HepG2 (cell line): ENCODE measurements around the gene HES3. TPM values are rescaled to one million over a fixed set of nuclear protein-coding genes. Genes with fewer than 3 reads are reported as not detected.

Experiments used
- MIER3 ChIP-seq: IDR thresholded peaks from 2 replicates; pipeline ENCODE4 v1.6.1; 2016; ENCODE audit warnings: missing compliant biosample characterization, borderline replicate concordance
- NFYC ChIP-seq: IDR thresholded peaks from 2 replicates; pipeline ENCODE4 v1.6.1; 2016; ENCODE audit warnings: missing genetic modification reagents, missing compliant biosample characterization
- SIN3A ChIP-seq: IDR thresholded peaks from 2 replicates; pipeline ENCODE4 v1.6.1; 2011; ENCODE audit warnings: low read depth, mild to moderate bottlenecking, control low read depth, low read length, borderline replicate concordance
- SMAD9 ChIP-seq: sonication (generic); formaldehyde crosslinking; IDR thresholded peaks from 2 replicates; pipeline ENCODE4 v1.5.1; 2020; ENCODE audit warnings: mild to moderate bottlenecking, missing genetic modification reagents
- SMARCE1 ChIP-seq: fragments of 450-650 bp; IDR thresholded peaks from 2 replicates; pipeline ENCODE4 v1.6.1; 2017; ENCODE audit warnings: borderline replicate concordance
- SMYD3 ChIP-seq: sonication (generic); formaldehyde crosslinking; IDR thresholded peaks from 2 replicates; pipeline ENCODE4 v1.8.1; 2023; ENCODE audit warnings: mild to moderate bottlenecking, missing genetic modification reagents
- SPEN ChIP-seq: sonication (generic); formaldehyde crosslinking; IDR thresholded peaks from 2 replicates; pipeline ENCODE4 v1.5.1; 2020; ENCODE audit warnings: low read depth, mild to moderate bottlenecking, missing genetic modification reagents
- ZNF101 ChIP-seq: sonication (generic); formaldehyde crosslinking; IDR thresholded peaks from 2 replicates; pipeline ENCODE4 v1.4.0; 2020; ENCODE audit warnings: mild to moderate bottlenecking, low read depth, missing genetic modification reagents, borderline replicate concordance
- ZNF224 ChIP-seq: sonication (generic); formaldehyde crosslinking; IDR thresholded peaks from 2 replicates; pipeline ENCODE4 v1.5.0; 2020; ENCODE audit warnings: mild to moderate bottlenecking, missing genetic modification reagents
- ZNF430 ChIP-seq: sonication (generic); formaldehyde crosslinking; IDR thresholded peaks from 2 replicates; pipeline ENCODE4 v1.9.0; 2021; ENCODE audit warnings: mild to moderate bottlenecking, missing genetic modification reagents
- ZNF724P ChIP-seq: sonication (generic); formaldehyde crosslinking; IDR thresholded peaks from 2 replicates; pipeline ENCODE4 v1.8.0; 2022; ENCODE audit warnings: missing genetic modification reagents, borderline replicate concordance
- ZNF775 ChIP-seq: sonication (generic); formaldehyde crosslinking; IDR thresholded peaks from 2 replicates; pipeline ENCODE4 v1.4.0; 2020; ENCODE audit warnings: missing genetic modification reagents, mild to moderate bottlenecking, moderate library complexity, borderline replicate concordance
- polyA plus RNA-seq, 8 experiments: library from polyadenylated mRNA; depleted of rRNA in 3 of 8; stranded (reverse) in 7 of 8; unstranded in 1 of 8; fragments of >200 nt; fragmentation: Illumina TruSeq in 4 of 8; extraction: Trizol in 4 of 8; gene quantifications; 2 replicates each; pipeline versions ENCODE4 v1.2.1 to v1.2.3, GENCODE V29; 2011 to 2016; ENCODE audit warnings: low read depth in 4 of 8, missing spikeins in 1 of 8, mixed read lengths in 1 of 8; ENCODE audit not compliant: insufficient read depth in 1 of 8
- total RNA-seq, 5 experiments: library from RNA; depleted of rRNA; stranded (reverse); fragments of >200 nt; fragmentation: Illumina TruSeq; extraction: Trizol; gene quantifications; 2 replicates each; pipeline ENCODE4 v1.2.3, GENCODE V29; 2016; ENCODE audit warnings: low read depth in 1 of 5
- TF ChIP-seq, protein P1 (sequence below): sonication (generic); formaldehyde crosslinking; IDR thresholded peaks from 2 replicates; pipeline ENCODE4 v1.4.0; 2020; ENCODE audit warnings: low read depth, mild to moderate bottlenecking, missing genetic modification reagents
- TF ChIP-seq, protein P2 (sequence below): sonication (generic); formaldehyde crosslinking; conservative IDR thresholded peaks from 2 replicates; pipeline ENCODE4 v1.8.0; 2022; ENCODE audit warnings: low read depth, missing genetic modification reagents
- TF ChIP-seq, protein P3 (sequence below): sonication (generic); formaldehyde crosslinking; IDR thresholded peaks from 2 replicates; pipeline ENCODE4 v1.4.0; 2020; ENCODE audit warnings: missing genetic modification reagents
- TF ChIP-seq, protein P4 (sequence below): sonication (generic); formaldehyde crosslinking; IDR thresholded peaks from 2 replicates; pipeline ENCODE4 v1.4.0; 2020; ENCODE audit warnings: missing genetic modification reagents
- TF ChIP-seq, protein P5 (sequence below): sonication (generic); formaldehyde crosslinking; IDR thresholded peaks from 2 replicates; pipeline ENCODE4 v1.8.1; 2023; ENCODE audit warnings: mild to moderate bottlenecking, inconsistent platforms, moderate library complexity, missing genetic modification reagents, borderline replicate concordance

The HES3 gene
- total and polyA plus RNA-seq, 2 of the 13 experiments (the other 11 are each of a cell fraction or from before 2014, with no cell fraction given): not detected

DNA sequence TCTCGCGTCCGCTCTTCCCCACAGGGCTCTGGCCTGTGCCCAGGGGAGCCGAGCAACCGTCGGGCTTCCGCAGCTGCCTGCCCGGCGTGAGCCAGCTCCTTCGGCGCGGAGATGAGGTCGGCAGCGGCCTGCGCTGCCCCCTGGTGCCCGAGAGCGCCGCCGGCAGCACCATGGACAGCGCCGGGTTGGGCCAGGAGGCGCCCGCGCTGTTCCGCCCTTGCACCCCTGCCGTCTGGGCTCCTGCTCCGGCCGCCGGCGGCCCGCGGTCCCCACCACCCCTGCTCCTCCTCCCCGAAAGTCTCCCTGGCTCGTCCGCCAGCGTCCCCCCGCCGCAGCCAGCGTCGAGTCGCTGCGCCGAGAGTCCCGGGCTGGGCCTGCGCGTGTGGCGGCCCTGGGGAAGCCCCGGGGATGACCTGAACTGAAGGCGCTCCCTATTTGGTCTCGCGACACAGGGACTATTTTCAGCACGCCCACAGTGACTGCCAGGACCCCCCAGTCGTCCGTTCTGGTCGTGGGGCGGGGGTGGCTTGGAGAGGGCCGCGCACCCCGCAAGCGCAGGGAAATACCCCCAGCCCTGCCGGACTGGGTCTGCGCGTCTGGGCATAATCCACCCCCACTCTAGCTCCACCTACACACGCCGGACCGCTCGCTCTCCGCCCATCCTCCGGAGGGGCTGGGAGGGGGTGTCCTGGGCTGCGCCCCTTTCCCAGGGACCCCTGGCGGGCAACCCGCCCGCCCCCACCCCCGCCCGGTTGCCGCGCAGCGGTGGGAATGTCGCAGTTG is 1.3 kb downstream of the HES3 start (continued):
- TF ChIP-seq ZNF101: 0 out of 2 replicates have a peak, but pooled peaks have one; percentile 80
- TF ChIP-seq ZNF724P: peak; percentile 96
- peak; percentile 98 for TF ChIP-seq SMAD9 (CRISPR knock-in tag)
- TF ChIP-seq, protein P1, sequence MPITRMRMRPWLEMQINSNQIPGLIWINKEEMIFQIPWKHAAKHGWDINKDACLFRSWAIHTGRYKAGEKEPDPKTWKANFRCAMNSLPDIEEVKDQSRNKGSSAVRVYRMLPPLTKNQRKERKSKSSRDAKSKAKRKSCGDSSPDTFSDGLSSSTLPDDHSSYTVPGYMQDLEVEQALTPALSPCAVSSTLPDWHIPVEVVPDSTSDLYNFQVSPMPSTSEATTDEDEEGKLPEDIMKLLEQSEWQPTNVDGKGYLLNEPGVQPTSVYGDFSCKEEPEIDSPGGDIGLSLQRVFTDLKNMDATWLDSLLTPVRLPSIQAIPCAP: peak; percentile 91; the same call in 1 of the 2 replicates
- no peak for TF ChIP-seq ZNF775 (CRISPR knock-in tag)
- TF ChIP-seq, protein P2, sequence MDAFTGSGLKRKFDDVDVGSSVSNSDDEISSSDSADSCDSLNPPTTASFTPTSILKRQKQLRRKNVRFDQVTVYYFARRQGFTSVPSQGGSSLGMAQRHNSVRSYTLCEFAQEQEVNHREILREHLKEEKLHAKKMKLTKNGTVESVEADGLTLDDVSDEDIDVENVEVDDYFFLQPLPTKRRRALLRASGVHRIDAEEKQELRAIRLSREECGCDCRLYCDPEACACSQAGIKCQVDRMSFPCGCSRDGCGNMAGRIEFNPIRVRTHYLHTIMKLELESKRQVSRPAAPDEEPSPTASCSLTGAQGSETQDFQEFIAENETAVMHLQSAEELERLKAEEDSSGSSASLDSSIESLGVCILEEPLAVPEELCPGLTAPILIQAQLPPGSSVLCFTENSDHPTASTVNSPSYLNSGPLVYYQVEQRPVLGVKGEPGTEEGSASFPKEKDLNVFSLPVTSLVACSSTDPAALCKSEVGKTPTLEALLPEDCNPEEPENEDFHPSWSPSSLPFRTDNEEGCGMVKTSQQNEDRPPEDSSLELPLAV: peak; percentile 90; the same call in 1 of the 2 replicates
- TF ChIP-seq SIN3A: peak; percentile 63; the same call in 1 of the 2 replicates
- TF ChIP-seq NFYC: peak; percentile 56
- peak; percentile 93; the same call in 1 of the 2 replicates for TF ChIP-seq SMYD3
- peak; percentile 95 for TF ChIP-seq SPEN (CRISPR knock-in tag)
- 0 out of 2 replicates have a peak, but pooled peaks have one; percentile 72 for TF ChIP-seq ZNF224 (CRISPR knock-in tag)
- TF ChIP-seq, protein P3, sequence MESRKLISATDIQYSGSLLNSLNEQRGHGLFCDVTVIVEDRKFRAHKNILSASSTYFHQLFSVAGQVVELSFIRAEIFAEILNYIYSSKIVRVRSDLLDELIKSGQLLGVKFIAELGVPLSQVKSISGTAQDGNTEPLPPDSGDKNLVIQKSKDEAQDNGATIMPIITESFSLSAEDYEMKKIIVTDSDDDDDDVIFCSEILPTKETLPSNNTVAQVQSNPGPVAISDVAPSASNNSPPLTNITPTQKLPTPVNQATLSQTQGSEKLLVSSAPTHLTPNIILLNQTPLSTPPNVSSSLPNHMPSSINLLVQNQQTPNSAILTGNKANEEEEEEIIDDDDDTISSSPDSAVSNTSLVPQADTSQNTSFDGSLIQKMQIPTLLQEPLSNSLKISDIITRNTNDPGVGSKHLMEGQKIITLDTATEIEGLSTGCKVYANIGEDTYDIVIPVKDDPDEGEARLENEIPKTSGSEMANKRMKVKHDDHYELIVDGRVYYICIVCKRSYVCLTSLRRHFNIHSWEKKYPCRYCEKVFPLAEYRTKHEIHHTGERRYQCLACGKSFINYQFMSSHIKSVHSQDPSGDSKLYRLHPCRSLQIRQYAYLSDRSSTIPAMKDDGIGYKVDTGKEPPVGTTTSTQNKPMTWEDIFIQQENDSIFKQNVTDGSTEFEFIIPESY: peak; percentile 85
- TF ChIP-seq, protein P4, sequence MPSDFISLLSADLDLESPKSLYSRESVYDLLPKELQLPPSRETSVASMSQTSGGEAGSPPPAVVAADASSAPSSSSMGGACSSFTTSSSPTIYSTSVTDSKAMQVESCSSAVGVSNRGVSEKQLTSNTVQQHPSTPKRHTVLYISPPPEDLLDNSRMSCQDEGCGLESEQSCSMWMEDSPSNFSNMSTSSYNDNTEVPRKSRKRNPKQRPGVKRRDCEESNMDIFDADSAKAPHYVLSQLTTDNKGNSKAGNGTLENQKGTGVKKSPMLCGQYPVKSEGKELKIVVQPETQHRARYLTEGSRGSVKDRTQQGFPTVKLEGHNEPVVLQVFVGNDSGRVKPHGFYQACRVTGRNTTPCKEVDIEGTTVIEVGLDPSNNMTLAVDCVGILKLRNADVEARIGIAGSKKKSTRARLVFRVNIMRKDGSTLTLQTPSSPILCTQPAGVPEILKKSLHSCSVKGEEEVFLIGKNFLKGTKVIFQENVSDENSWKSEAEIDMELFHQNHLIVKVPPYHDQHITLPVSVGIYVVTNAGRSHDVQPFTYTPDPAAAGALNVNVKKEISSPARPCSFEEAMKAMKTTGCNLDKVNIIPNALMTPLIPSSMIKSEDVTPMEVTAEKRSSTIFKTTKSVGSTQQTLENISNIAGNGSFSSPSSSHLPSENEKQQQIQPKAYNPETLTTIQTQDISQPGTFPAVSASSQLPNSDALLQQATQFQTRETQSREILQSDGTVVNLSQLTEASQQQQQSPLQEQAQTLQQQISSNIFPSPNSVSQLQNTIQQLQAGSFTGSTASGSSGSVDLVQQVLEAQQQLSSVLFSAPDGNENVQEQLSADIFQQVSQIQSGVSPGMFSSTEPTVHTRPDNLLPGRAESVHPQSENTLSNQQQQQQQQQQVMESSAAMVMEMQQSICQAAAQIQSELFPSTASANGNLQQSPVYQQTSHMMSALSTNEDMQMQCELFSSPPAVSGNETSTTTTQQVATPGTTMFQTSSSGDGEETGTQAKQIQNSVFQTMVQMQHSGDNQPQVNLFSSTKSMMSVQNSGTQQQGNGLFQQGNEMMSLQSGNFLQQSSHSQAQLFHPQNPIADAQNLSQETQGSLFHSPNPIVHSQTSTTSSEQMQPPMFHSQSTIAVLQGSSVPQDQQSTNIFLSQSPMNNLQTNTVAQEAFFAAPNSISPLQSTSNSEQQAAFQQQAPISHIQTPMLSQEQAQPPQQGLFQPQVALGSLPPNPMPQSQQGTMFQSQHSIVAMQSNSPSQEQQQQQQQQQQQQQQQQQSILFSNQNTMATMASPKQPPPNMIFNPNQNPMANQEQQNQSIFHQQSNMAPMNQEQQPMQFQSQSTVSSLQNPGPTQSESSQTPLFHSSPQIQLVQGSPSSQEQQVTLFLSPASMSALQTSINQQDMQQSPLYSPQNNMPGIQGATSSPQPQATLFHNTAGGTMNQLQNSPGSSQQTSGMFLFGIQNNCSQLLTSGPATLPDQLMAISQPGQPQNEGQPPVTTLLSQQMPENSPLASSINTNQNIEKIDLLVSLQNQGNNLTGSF: peak; percentile 99
- peak; percentile 92; the same call in 1 of the 2 replicates for TF ChIP-seq MIER3
- TF ChIP-seq, protein P5, sequence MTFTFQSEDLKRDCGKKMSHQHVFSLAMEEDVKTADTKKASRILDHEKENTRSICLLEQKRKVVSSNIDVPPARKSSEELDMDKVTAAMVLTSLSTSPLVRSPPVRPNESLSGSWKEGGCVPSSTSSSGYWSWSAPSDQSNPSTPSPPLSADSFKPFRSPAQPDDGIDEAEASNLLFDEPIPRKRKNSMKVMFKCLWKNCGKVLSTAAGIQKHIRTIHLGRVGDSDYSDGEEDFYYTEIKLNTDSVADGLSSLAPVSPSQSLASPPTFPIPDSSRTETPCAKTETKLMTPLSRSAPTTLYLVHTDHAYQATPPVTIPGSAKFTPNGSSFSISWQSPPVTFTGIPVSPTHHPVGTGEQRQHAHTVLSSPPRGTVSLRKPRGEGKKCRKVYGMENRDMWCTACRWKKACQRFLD (CRISPR knock-in tag): peak; percentile 95
- no peak for TF ChIP-seq SMARCE1
- TF ChIP-seq ZNF430: peak; percentile 99
